Adrenal gland (tissue), 12 donors: Measurements from ENCODE around the gene PRRT1. TPM values are rescaled to one million over a fixed set of nuclear protein-coding genes. Genes with fewer than 3 reads are reported as not detected.
"Not testable (repeated sequence)": the region's sequence is repeated elsewhere in the genome, so short reads cannot be mapped to it uniquely, and the experiment has no call there.

Source experiments
- DNase-seq, 7 donors: peaks; one replicate each; pipeline ENCODE4 v3.0.0-alpha.2; 2019 to 2020
- H3K27ac ChIP-seq, 5 donors: fragments of 200-600 bp; sonication (generic) in 4 of 5; 1 replicate in 3 of 5; 2 replicates in 2 of 5; pipeline versions ENCODE4 v1.5.1 to v1.8.0; 2016 to 2020; ENCODE audit warnings: mild to moderate bottlenecking in 1 of 5
- H3K27me3 ChIP-seq: fragments of 200-600 bp; 2 replicates; pipeline ENCODE4 v1.8.0; 2021
- H3K36me3 ChIP-seq, 2 donors: fragments of 200-600 bp; replicated peaks in 1 of 2; 1 replicate in 1 of 2; 2 replicates in 1 of 2; pipeline versions ENCODE4 v1.5.1 to v1.8.0; 2018 to 2022
- H3K4me1 ChIP-seq, 2 donors: fragments of 200-600 bp; replicated peaks in 1 of 2; 1 replicate in 1 of 2; 2 replicates in 1 of 2; pipeline versions ENCODE4 v1.5.1 to v1.8.0; 2018 to 2021
- H3K4me3 ChIP-seq, 4 donors: fragments of 200-600 bp; sonication (generic) in 3 of 4; one replicate each; pipeline ENCODE4 v1.5.1; 2016 to 2018
- H3K9me3 ChIP-seq, 3 donors: fragments of 200-600 bp; sonication (generic) in 1 of 3; replicated peaks in 1 of 3; 1 replicate in 2 of 3; 2 replicates in 1 of 3; pipeline versions ENCODE4 v1.5.1 to v1.8.0; 2016 to 2021
- POLR2A ChIP-seq, 2 donors: fragments of 450-650 bp; IDR thresholded peaks; one replicate each; pipeline ENCODE4 v1.6.1; 2017; ENCODE audit warnings: antibody characterized with exemption in 2 of 2, mild to moderate bottlenecking in 2 of 2, moderate library complexity in 1 of 2
- WGBS, 4 donors: extraction: QIAGEN DNeasy Blood & Tissue Kit in 2 of 4; methylation state at CpG; one replicate each; pipeline versions ENCODE4 v1.1.5 to v1.1.7; 2013 to 2017; 5-methylcytosine and 5-hydroxymethylcytosine counted together
- intact Hi-C, 2 donors: fragments of 100-400 bp; cut with DNase I; formaldehyde crosslinking; loops; one replicate each; pipeline versions ENCODE4 v1.14.1 to v1.15.0; 2022 to 2023
- microRNA-seq, 3 donors: library from miRNA; unstranded; fragments of <30 nt; microRNA quantifications; one replicate each; pipeline ENCODE4, GENCODE V29; 2017 to 2020
- polyA plus RNA-seq, 3 donors: library from polyadenylated mRNA; stranded (reverse); fragments of 200-250 nt in 2 of 3; fragments of 350-450 nt in 1 of 3; fragmentation: Illumina TruSeq in 1 of 3; extraction: RNeasy Lipid Tissue Mini Kit (QIAGEN cat#74804) in 1 of 3; gene quantifications; one replicate each; pipeline ENCODE4 v1.2.3, GENCODE V29; 2013 to 2014
- small RNA-seq, 2 donors: library from RNA; depleted of rRNA; stranded (forward); fragments of <200 nt; gene quantifications; one replicate each; pipeline ENCODE3, GENCODE V24; 2016
- total RNA-seq, 9 donors: library from RNA; depleted of rRNA in 4 of 9; stranded (reverse); fragments of >200 nt in 4 of 9; fragments of 120-200 nt in 1 of 9; fragmentation: NEBNext Ultra II Directional in 1 of 9; extraction: Animal tissue kit (Norgen Biotek cat#: 25700) in 1 of 9; gene quantifications; one replicate each; pipeline versions ENCODE4 v1.1.0 to v1.2.4, GENCODE V29; 2013 to 2023
- TF ChIP-seq, protein P1 (sequence below), 6 experiments: fragments of 450-650 bp in 4 of 6; fragments of 200-600 bp in 2 of 6; sonication (generic) in 1 of 6; IDR thresholded peaks; 1 replicate in 5 of 6; 2 replicates in 1 of 6; pipeline versions ENCODE4 v1.5.1 to v1.8.0; 2016 to 2021; ENCODE audit warnings: antibody characterized with exemption in 6 of 6, mild to moderate bottlenecking in 2 of 6, moderate library complexity in 1 of 6
- donor health status: healthy with polysubstance abuse.
- donor health status: Bipolar disorder and iron deficiency.
- donor health status: DM: yes; HTN: yes; CAD: no.
- donor health status: DM: no; HTN: no; CAD: no.
- donor health status: DM: no; HTN: no; CAD: no.
- donor health status: DM: yes; HTN: yes; CAD: no.

PRRT1 gene
- total and polyA plus RNA-seq, 12 donors = 0.22 to 26.0 (median 2.0) TPM; not detected in 1

- Histone ChIP-seq H3K4me3 (no peak overlapping the region), H3K27ac (no peak overlapping the region), H3K36me3 (no peaks in the 10 kb centered on the region), H3K27me3 (no peaks in the 10 kb centered on the region), H3K4me1 (no peaks in the 10 kb centered on the region), H3K9me3 (no peaks in the 10 kb centered on the region)
- no peak for DNase-seq
- TF ChIP-seq, protein P1, sequence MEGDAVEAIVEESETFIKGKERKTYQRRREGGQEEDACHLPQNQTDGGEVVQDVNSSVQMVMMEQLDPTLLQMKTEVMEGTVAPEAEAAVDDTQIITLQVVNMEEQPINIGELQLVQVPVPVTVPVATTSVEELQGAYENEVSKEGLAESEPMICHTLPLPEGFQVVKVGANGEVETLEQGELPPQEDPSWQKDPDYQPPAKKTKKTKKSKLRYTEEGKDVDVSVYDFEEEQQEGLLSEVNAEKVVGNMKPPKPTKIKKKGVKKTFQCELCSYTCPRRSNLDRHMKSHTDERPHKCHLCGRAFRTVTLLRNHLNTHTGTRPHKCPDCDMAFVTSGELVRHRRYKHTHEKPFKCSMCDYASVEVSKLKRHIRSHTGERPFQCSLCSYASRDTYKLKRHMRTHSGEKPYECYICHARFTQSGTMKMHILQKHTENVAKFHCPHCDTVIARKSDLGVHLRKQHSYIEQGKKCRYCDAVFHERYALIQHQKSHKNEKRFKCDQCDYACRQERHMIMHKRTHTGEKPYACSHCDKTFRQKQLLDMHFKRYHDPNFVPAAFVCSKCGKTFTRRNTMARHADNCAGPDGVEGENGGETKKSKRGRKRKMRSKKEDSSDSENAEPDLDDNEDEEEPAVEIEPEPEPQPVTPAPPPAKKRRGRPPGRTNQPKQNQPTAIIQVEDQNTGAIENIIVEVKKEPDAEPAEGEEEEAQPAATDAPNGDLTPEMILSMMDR (IDR thresholded peaks at IDR 0.05) = no peak
- TF ChIP-seq POLR2A (IDR thresholded peaks at IDR 0.05) = no peak
- WGBS, 4 donors = 93 to 99% (median 96%) methylated on average over 3 of the region's 3 CpGs
- intact Hi-C loops = no loop called here
Measured at GRCh38 chr6:32102255-32102654, 49.5 kb downstream of the PRRT1 start.

- H3K4me3 ChIP-seq, DNase-seq, intact Hi-C loops, H3K36me3 ChIP-seq, H3K4me1 ChIP-seq, H3K27ac ChIP-seq, H3K9me3 ChIP-seq: not testable (repeated sequence)
- 67 to 90% (median 85%) methylated on average over 8 of the region's 8 CpGs for WGBS, 4 donors
- peaks cover 10% of the 10 kb centered on the region for H3K27me3 ChIP-seq
Measured at GRCh38 chr6:32100251-32100650, 51.5 kb downstream of the PRRT1 start.

Small RNA genes lying within 50 kb of the gene (microRNA-seq; reads per million reads assigned to microRNA genes)
- gene MIR6721 (3.4 to 4.0 (median 4.0) reads per million in 3 donors), gene MIR6833 (0 to 0.28 (median 0) reads per million in 3 donors)

Small RNA genes lying within 50 kb of the gene (small RNA-seq; reads per million reads assigned to genes)
- gene AL662884.1 = 0 reads per million in 2 donors
- 0 reads per million in 2 donors for gene MIR6833

Other genes with a start within 250 kb of the PRRT1 start
- 10 to 100 TPM in 1 of 9 donors, 1 to 10 TPM in 6, under 1 TPM in 2; 0.69 to 14.5 (median 3.3) TPM for gene ZBTB12, start 249.9 kb downstream of the PRRT1 start, total RNA-seq
- gene ZBTB12, start 249.9 kb downstream of the PRRT1 start, polyA plus RNA-seq = 1 to 10 TPM; 1.7 to 4.8 (median 2.6) TPM
- 100 to 1,000 TPM in 1 of 9 donors, 10 to 100 TPM in 7, 1 to 10 TPM in 1; 4.6 to 107 (median 38.8) TPM for gene C2, start 224.2 kb downstream of the PRRT1 start, total RNA-seq
- gene C2, start 224.2 kb downstream of the PRRT1 start, polyA plus RNA-seq = 10 to 100 TPM; 13.3 to 25.0 (median 19.0) TPM
- 100 to 1,000 TPM in 2 of 9 donors, 10 to 100 TPM in 6, under 1 TPM in 1; 0.78 to 166 (median 23.2) TPM for gene CFB, start 205.8 kb downstream of the PRRT1 start, total RNA-seq
- gene CFB, start 205.8 kb downstream of the PRRT1 start, polyA plus RNA-seq = 10 to 100 TPM; 10.2 to 76.4 (median 60.6) TPM
- gene NELFE, start 193.0 kb downstream of the PRRT1 start, total RNA-seq = 100 to 1,000 TPM in 3 of 9 donors, 10 to 100 TPM in 6; 64.4 to 107 (median 94.5) TPM
- 100 to 1,000 TPM in 2 of 3 donors, 10 to 100 TPM in 1; 89.9 to 117 (median 106) TPM for gene NELFE, start 193.0 kb downstream of the PRRT1 start, polyA plus RNA-seq
- gene SKIC2, start 192.8 kb downstream of the PRRT1 start, total RNA-seq = 100 to 1,000 TPM in 4 of 9 donors, 10 to 100 TPM in 5; 29.9 to 231 (median 80.4) TPM
- 100 to 1,000 TPM in 2 of 3 donors, 10 to 100 TPM in 1; 38.8 to 330 (median 243) TPM for gene SKIC2, start 192.8 kb downstream of the PRRT1 start, polyA plus RNA-seq
- 10 to 100 TPM; 19.9 to 57.1 (median 44.6) TPM for gene DXO, start 179.8 kb downstream of the PRRT1 start, total RNA-seq
- gene DXO, start 179.8 kb downstream of the PRRT1 start, polyA plus RNA-seq = 100 to 1,000 TPM in 1 of 3 donors, 10 to 100 TPM in 2; 38.7 to 102 (median 83.7) TPM
- gene C4A, start 169.9 kb downstream of the PRRT1 start, total RNA-seq = 1,000 to 10,000 TPM in 6 of 9 donors, 100 to 1,000 TPM in 3; 547 to 2,285 (median 1,171) TPM
- gene C4A, start 169.9 kb downstream of the PRRT1 start, polyA plus RNA-seq = 1,000 to 10,000 TPM in 1 of 3 donors, 100 to 1,000 TPM in 2; 212 to 1,408 (median 665) TPM
- 1,000 to 10,000 TPM in 7 of 9 donors, 100 to 1,000 TPM in 2; 948 to 5,092 (median 1,365) TPM for gene C4B, start 137.1 kb downstream of the PRRT1 start, total RNA-seq
- gene C4B, start 137.1 kb downstream of the PRRT1 start, polyA plus RNA-seq = 1,000 to 10,000 TPM in 1 of 3 donors, 100 to 1,000 TPM in 2; 236 to 1,852 (median 796) TPM
- 1,000 to 10,000 TPM in 8 of 9 donors, 100 to 1,000 TPM in 1; 780 to 6,352 (median 2,415) TPM for gene CYP21A2, start 113.5 kb downstream of the PRRT1 start, total RNA-seq
- 1,000 to 10,000 TPM in 2 of 3 donors, 100 to 1,000 TPM in 1; 528 to 4,039 (median 2,532) TPM for gene CYP21A2, start 113.5 kb downstream of the PRRT1 start, polyA plus RNA-seq
- 100 to 1,000 TPM; 105 to 403 (median 213) TPM for gene TNXB, start 42.6 kb downstream of the PRRT1 start, total RNA-seq
- gene TNXB, start 42.6 kb downstream of the PRRT1 start, polyA plus RNA-seq = 100 to 1,000 TPM in 2 of 3 donors, 10 to 100 TPM in 1; 19.6 to 506 (median 248) TPM
- gene ATF6B, start 23.7 kb downstream of the PRRT1 start, total RNA-seq = 100 to 1,000 TPM in 2 of 9 donors, 10 to 100 TPM in 7; 17.7 to 109 (median 35.7) TPM
- gene ATF6B, start 23.7 kb downstream of the PRRT1 start, polyA plus RNA-seq = 100 to 1,000 TPM in 1 of 3 donors, 10 to 100 TPM in 2; 42.3 to 136 (median 67.3) TPM
- 1 to 10 TPM; 1.6 to 8.9 (median 5.9) TPM for gene FKBPL, start 21.7 kb downstream of the PRRT1 start, total RNA-seq
- gene FKBPL, start 21.7 kb downstream of the PRRT1 start, polyA plus RNA-seq = 1 to 10 TPM; 4.9 to 6.1 (median 6.0) TPM
- 10 to 100 TPM; 10.4 to 33.6 (median 30.1) TPM for gene PPT2, start 2.2 kb upstream of the PRRT1 start, total RNA-seq
- 10 to 100 TPM; 15.8 to 19.9 (median 16.5) TPM for gene PPT2, start 2.2 kb upstream of the PRRT1 start, polyA plus RNA-seq
- 10 to 100 TPM in 3 of 9 donors, 1 to 10 TPM in 6; 1.3 to 22.1 (median 8.7) TPM for gene EGFL8, start 12.7 kb upstream of the PRRT1 start, total RNA-seq
- 100 to 1,000 TPM in 1 of 3 donors, 10 to 100 TPM in 1, 1 to 10 TPM in 1; 4.6 to 103 (median 54.4) TPM for gene EGFL8, start 12.7 kb upstream of the PRRT1 start, polyA plus RNA-seq
- 10 to 100 TPM; 51.9 to 91.9 (median 66.9) TPM for gene AGPAT1, start 24.1 kb upstream of the PRRT1 start, total RNA-seq
- 10 to 100 TPM; 63.5 to 75.8 (median 70.1) TPM for gene AGPAT1, start 24.1 kb upstream of the PRRT1 start, polyA plus RNA-seq
- gene RNF5, start 26.5 kb upstream of the PRRT1 start, total RNA-seq = 100 to 1,000 TPM in 7 of 9 donors, 10 to 100 TPM in 2; 90.6 to 146 (median 115) TPM
- gene RNF5, start 26.5 kb upstream of the PRRT1 start, polyA plus RNA-seq = 100 to 1,000 TPM in 1 of 3 donors, 10 to 100 TPM in 2; 47.2 to 120 (median 93.2) TPM
- gene AGER, start 32.3 kb upstream of the PRRT1 start, total RNA-seq = 1 to 10 TPM in 8 of 9 donors, not detected in 1; 1.4 to 9.7 (median 3.1) TPM
- gene AGER, start 32.3 kb upstream of the PRRT1 start, polyA plus RNA-seq = 10 to 100 TPM in 2 of 3 donors, 1 to 10 TPM in 1; 1.7 to 63.9 (median 18.1) TPM
- gene PBX2, start 38.3 kb upstream of the PRRT1 start, total RNA-seq = 100 to 1,000 TPM in 1 of 9 donors, 10 to 100 TPM in 8; 34.4 to 109 (median 53.3) TPM
- gene PBX2, start 38.3 kb upstream of the PRRT1 start, polyA plus RNA-seq = 100 to 1,000 TPM in 1 of 3 donors, 10 to 100 TPM in 2; 46.6 to 211 (median 85.1) TPM
- 10 to 100 TPM in 8 of 9 donors, 1 to 10 TPM in 1; 3.8 to 40.3 (median 17.6) TPM for gene GPSM3, start 40.7 kb upstream of the PRRT1 start, total RNA-seq
- gene GPSM3, start 40.7 kb upstream of the PRRT1 start, polyA plus RNA-seq = 10 to 100 TPM in 2 of 3 donors, 1 to 10 TPM in 1; 4.8 to 32.2 (median 15.9) TPM
- 10 to 100 TPM in 8 of 9 donors, 1 to 10 TPM in 1; 7.1 to 34.4 (median 17.6) TPM for gene NOTCH4, start 72.1 kb upstream of the PRRT1 start, total RNA-seq
- gene NOTCH4, start 72.1 kb upstream of the PRRT1 start, polyA plus RNA-seq = 100 to 1,000 TPM in 1 of 3 donors, 10 to 100 TPM in 1, 1 to 10 TPM in 1; 9.1 to 136 (median 54.2) TPM
- gene TSBP1, start 220.0 kb upstream of the PRRT1 start, total RNA-seq = not detected
- not detected for gene TSBP1, start 220.0 kb upstream of the PRRT1 start, polyA plus RNA-seq